C4-2B (cell line): ENCODE results near the gene COG1.

Experiments
- CTCF ChIP-seq: fragments of 450-650 bp; conservative IDR thresholded peaks from 2 replicates; pipeline ENCODE4 v1.5.1; 2017; ENCODE audit warnings: mild to moderate bottlenecking
- ZFX ChIP-seq: fragments of 450-650 bp; IDR thresholded peaks from 2 replicates; pipeline ENCODE4 v1.6.1; 2017

- TF ChIP-seq CTCF (no peak), ZFX (no peak)
Measured at GRCh38 chr17:73163043-73163442, 29.8 kb upstream of the COG1 start.
